ENCODE data around the gene IL18R1.

The IL18R1 gene

DNA sequence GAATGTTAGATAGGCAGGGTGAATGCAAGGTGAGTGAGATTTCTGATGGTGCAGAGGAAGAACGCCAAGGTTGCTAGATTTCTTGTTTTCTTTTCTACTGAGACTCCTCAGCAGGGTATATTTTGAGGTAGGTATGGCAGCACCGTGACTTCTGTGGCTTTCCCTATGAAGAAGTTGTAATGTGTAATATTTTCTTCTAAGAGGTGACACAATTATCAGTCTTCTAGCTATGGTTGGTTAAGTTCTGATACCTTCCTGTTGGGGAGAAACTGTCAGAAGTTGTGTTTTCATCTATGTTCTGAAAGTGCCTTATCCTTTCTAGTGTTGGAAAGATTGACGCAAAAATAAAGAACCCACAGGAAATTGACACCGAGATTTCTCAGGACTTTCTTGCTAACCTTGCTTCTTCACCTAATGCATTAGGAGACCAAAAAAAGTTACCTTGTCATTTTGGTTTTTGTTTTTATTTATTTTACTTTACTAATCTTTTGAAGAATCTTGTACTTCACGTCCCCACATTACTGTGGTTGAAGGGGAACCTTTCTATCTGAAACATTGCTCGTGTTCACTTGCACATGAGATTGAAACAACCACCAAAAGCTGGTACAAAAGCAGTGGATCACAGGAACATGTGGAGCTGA, 11.9 kb downstream of the IL18R1 start:
- H3K4me3 ChIP-seq (replicated peaks; ENCODE audit: low read depth, low read length) = no peak overlapping the region
- no peak for TF ChIP-seq CTCF (IDR thresholded peaks at IDR 0.05; ENCODE audit: low read length, missing control alignments)
- DNase-seq (ENCODE audit: low read depth) = no peak

DNA sequence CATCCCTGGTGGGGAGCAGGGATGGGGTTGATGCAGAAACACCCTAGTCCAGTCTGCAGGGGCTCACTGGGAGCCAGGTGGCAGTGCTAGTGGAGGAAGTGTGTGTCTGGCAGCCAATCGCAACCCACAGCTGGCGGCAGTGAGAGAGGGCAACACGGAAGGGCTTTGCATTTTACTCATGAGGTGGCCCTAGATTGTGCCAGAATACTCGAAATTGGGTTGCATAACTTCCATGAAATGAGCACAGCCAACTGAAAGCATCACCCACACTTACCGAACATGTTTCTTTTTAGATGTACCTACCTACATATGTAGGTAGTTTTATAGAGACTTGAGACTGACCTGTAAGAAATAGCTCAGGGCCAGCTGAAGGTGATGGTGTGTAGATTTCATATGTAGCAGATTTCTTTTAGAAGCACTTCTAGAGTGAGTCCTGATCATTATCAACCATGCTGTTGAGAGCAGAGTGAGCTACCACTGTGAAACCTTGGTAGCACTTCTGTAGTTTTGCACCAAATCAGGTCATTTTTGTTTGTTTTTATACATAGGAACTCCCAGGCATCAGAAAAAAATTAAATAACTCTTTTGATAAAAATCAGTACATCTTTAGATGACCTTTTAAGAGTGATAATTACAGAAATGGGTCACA, 13.0 kb downstream of the IL18R1 start:
- no peak for TF ChIP-seq CTCF (IDR thresholded peaks at IDR 0.05; ENCODE audit: low read length, missing control alignments)
- DNase-seq (ENCODE audit: low read depth) = no peak
- no peak overlapping the region for H3K4me3 ChIP-seq (replicated peaks; ENCODE audit: low read depth, low read length)

DNA sequence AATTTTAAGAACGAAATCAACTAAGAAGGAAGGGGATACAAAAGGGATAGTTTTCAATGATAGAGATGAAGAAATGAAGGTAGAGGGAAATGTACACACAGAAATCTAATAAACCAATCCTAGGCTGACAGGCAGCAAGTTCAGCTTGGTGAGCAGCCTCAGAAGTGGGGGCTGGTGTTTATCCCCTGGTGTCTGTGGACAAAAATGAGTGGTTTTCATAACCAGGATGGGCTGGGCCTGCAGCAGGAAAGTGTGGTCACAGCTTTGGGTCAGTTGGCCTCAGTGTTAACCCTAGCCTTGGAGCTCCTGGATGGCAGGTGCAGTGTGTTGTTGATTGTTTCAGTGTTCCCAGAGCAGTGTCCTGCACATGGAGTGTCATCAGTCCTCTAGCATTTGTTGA, 14.3 kb downstream of the IL18R1 start:
- no peak for TF ChIP-seq CTCF (IDR thresholded peaks at IDR 0.05; ENCODE audit: low read length, missing control alignments)
- no peak for DNase-seq (ENCODE audit: low read depth)
- no peak overlapping the region for H3K4me3 ChIP-seq (replicated peaks; ENCODE audit: low read depth, low read length)

- no peak overlapping the region for H3K4me3 ChIP-seq (replicated peaks; ENCODE audit: low read depth, low read length)
- DNase-seq (ENCODE audit: low read depth) = no peak
- TF ChIP-seq CTCF (IDR thresholded peaks at IDR 0.05; ENCODE audit: low read length, missing control alignments) = no peak
These were observed 20.5 kb downstream of the IL18R1 start for GRCh38 chr2:102376052-102376591.

DNA sequence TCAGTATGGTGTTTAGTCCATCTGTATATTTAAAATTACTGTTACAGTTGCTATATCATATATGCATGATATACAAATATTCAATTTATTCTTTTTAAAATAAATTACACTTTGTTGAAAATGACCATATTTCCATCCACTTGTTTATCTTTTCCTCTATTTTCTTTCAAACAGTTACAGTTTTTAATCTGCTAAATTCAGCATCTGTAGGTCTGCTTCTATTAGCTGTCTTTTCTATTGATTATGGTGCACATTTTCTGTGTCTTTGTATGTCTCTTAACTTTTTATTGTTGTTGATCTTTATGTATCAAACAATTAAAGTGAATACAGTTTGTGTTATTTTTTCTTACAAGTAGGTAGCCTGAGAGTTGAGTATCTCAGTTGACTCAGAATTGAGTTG, 28.1 kb downstream of the IL18R1 start:
- TF ChIP-seq CTCF (IDR thresholded peaks at IDR 0.05; ENCODE audit: low read length, missing control alignments) = no peak
- no peak for DNase-seq (ENCODE audit: low read depth)
- no peak overlapping the region for H3K4me3 ChIP-seq (replicated peaks; ENCODE audit: low read depth, low read length)

DNA sequence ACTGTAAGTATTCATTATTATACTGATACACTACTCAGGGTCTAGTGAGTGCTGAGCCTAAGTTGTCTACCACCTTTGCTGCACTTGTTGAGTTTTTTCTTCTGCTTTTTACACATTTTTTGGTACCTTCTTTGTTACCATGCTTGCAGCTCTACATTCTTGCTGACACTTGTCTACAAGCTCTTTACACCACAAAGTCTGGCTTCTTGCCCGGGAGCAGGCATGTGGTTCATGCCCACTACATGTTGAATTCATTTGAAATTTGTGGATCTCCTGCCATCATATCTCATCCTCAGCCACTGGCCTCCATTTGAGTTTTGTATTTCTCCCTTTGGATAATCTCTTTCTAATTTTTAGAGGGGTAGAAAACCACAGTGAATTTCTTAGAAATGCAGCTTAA, 29.9 kb downstream of the IL18R1 start:
- TF ChIP-seq CTCF (IDR thresholded peaks at IDR 0.05; ENCODE audit: low read length, missing control alignments) = no peak
- H3K4me3 ChIP-seq (replicated peaks; ENCODE audit: low read depth, low read length) = no peak overlapping the region
- no peak for DNase-seq (ENCODE audit: low read depth)

All from fibroblast of pulmonary artery (primary cell).